ENCODE results near the gene AKR1B15. TPM values are rescaled to one million over a fixed set of nuclear protein-coding genes. Genes with fewer than 3 reads are reported as not detected.
A peak's percentile ranks its signal among the peaks of the same experiment; 100 is the strongest.
"Not testable (repeated sequence)": the region's sequence is repeated elsewhere in the genome, so short reads cannot be mapped to it uniquely, and the experiment has no call there.

Gene AKR1B15
- total RNA-seq, 1 experiment from 2014 or later = not detected

GRCh38 chr7:134539380-134540004, 9.4 kb upstream of the AKR1B15 start:
- DNase-seq = no peak
- no peak overlapping the region for H3K4me3 ChIP-seq (ENCODE audit: insufficient read depth, low read depth, low read length)
- no peaks in the 10 kb centered on the region for H3K27me3 ChIP-seq (ENCODE audit: control insufficient read depth, insufficient read depth, low read length)
- H3K36me3 ChIP-seq (replicated peaks; ENCODE audit: control insufficient read depth, insufficient read depth, low read length) = no peaks in the 10 kb centered on the region

GRCh38 chr7:134541501-134542194, 7.3 kb upstream of the AKR1B15 start:
- not testable (repeated sequence) for H3K36me3 ChIP-seq (replicated peaks; ENCODE audit: control insufficient read depth, insufficient read depth, low read length); H3K27me3 ChIP-seq (ENCODE audit: control insufficient read depth, insufficient read depth, low read length); H3K4me3 ChIP-seq (ENCODE audit: insufficient read depth, low read depth, low read length); DNase-seq

GRCh38 chr7:134542195-134542771, 6.6 kb upstream of the AKR1B15 start:
- DNase-seq = no peak
- H3K27me3 ChIP-seq (ENCODE audit: control insufficient read depth, insufficient read depth, low read length) = no peaks in the 10 kb centered on the region
- H3K36me3 ChIP-seq (replicated peaks; ENCODE audit: control insufficient read depth, insufficient read depth, low read length) = no peaks in the 10 kb centered on the region
- no peak overlapping the region for H3K4me3 ChIP-seq (ENCODE audit: insufficient read depth, low read depth, low read length)

- Histone ChIP-seq H3K27me3 (ENCODE audit: control insufficient read depth, insufficient read depth, low read length) (no peaks in the 10 kb centered on the region), H3K36me3 (replicated peaks; ENCODE audit: control insufficient read depth, insufficient read depth, low read length) (no peaks in the 10 kb centered on the region), H3K4me3 (ENCODE audit: insufficient read depth, low read depth, low read length) (no peak overlapping the region)
- no peak for DNase-seq
Measured at GRCh38 chr7:134545380-134545779, 3.5 kb upstream of the AKR1B15 start.

DNA sequence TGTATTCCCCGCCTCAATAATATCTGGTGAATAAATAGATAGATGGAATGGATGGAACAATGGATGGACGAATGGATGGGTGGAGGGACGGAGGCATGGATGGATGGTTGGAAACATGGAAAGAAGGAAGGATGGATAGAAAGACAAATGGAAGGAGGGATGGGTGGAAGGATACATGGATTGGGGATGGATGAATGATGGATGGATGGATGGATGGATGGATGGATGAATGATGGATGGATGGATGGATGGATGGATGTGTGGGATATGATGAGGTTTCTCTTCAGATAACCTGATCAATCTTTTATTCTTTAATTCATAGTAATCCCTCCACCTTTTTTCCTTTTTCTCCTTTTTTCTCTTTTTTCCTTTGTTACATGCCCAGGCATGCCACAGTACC, 3.0 kb upstream of the AKR1B15 start:
- Histone ChIP-seq H3K27me3 (ENCODE audit: control insufficient read depth, insufficient read depth, low read length) (no peaks in the 10 kb centered on the region), H3K36me3 (replicated peaks; ENCODE audit: control insufficient read depth, insufficient read depth, low read length) (no peaks in the 10 kb centered on the region), H3K4me3 (ENCODE audit: insufficient read depth, low read depth, low read length) (no peak overlapping the region)
- no peak for DNase-seq

GRCh38 chr7:134546955-134547354, 2.0 kb upstream of the AKR1B15 start:
- Histone ChIP-seq H3K27me3 (ENCODE audit: control insufficient read depth, insufficient read depth, low read length) (no peaks in the 10 kb centered on the region), H3K4me3 (ENCODE audit: insufficient read depth, low read depth, low read length) (peak overlapping the region; percentile 41; the same call in 1 of the 2 replicates), H3K36me3 (replicated peaks; ENCODE audit: control insufficient read depth, insufficient read depth, low read length) (no peaks in the 10 kb centered on the region)
- no peak for DNase-seq

DNA sequence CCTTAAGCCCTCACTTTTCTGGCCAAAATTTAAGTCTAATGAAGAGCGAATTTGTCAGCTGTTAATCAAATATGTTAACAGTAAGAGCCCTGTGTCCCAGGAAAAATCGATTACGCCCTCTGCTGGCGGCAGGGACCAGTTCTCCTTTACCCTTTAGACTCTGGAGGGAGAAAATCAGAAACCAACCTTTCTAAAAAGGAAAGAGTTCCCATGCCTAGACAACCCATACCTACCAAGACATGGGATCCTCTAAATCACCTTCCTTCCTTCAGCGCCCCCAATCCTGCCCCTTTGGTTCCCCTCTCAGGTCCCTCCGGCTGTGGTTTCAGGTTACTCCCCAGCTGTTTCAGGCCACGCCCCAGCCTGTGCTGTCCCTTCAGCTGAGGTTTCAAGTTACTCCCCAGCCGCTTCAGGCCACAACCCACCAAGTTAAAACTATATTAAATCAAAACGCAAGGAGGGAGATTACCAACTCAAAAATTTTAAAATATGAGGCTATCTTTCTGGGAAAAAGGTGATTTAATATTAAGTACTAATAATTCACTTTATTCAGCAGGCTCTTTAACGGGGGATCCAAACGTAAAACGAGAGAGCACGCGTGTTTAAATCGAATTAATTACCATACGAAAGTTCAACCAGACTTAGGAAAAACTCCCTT, 1.4 kb upstream of the AKR1B15 start:
- no peaks in the 10 kb centered on the region for H3K27me3 ChIP-seq (ENCODE audit: control insufficient read depth, insufficient read depth, low read length)
- peak overlapping the region; percentile 41 for H3K4me3 ChIP-seq (ENCODE audit: insufficient read depth, low read depth, low read length)
- H3K36me3 ChIP-seq (replicated peaks; ENCODE audit: control insufficient read depth, insufficient read depth, low read length) = no peaks in the 10 kb centered on the region
- peak; percentile 73 for DNase-seq

DNA sequence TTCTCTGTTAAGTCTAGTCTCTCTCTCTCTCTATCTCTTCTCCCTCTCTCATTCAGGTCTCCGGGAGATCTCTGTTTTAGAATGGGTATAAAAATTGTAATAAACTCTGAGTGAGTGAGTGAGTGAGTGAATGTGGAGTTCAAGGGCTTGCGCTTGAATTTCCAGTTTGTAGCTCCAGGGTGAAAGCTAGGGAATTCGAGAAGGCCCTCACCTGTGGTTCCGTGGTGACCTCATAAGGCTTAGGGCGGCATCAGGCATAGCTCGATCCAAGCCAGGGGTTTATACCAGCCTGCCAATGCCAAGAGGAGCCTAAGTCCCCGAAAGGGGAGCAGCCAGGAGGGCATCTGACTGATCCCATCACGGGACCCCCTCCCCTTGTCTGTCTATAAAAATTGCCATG, 456 bp downstream of the AKR1B15 start:
- no peaks in the 10 kb centered on the region for H3K36me3 ChIP-seq (replicated peaks; ENCODE audit: control insufficient read depth, insufficient read depth, low read length)
- no peak for DNase-seq
- H3K4me3 ChIP-seq (ENCODE audit: insufficient read depth, low read depth, low read length) = no peak overlapping the region
- no peaks in the 10 kb centered on the region for H3K27me3 ChIP-seq (ENCODE audit: control insufficient read depth, insufficient read depth, low read length)

DNA sequence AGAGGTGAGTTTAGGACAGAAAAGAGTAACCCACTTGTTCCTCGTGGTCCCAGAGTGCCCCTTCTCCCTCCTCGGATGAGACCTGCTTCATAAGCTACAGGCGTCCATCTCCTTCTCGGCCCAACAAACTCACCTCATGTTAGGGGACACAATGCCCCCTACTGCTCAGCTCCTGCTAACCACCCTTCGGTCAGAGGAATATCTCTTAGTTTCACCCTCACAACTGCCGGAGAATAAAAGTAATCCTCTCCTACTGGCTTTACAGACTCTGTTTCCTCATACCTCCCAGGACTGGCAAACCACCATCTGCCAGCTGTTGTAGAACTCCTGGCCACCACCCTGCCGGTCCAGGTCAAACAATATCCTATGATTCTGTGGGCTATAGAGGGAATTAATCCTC, 3.2 kb downstream of the AKR1B15 start:
- no peak for DNase-seq
- Histone ChIP-seq H3K27me3 (ENCODE audit: control insufficient read depth, insufficient read depth, low read length) (no peaks in the 10 kb centered on the region), H3K36me3 (replicated peaks; ENCODE audit: control insufficient read depth, insufficient read depth, low read length) (no peaks in the 10 kb centered on the region), H3K4me3 (ENCODE audit: insufficient read depth, low read depth, low read length) (no peak overlapping the region)

DNA sequence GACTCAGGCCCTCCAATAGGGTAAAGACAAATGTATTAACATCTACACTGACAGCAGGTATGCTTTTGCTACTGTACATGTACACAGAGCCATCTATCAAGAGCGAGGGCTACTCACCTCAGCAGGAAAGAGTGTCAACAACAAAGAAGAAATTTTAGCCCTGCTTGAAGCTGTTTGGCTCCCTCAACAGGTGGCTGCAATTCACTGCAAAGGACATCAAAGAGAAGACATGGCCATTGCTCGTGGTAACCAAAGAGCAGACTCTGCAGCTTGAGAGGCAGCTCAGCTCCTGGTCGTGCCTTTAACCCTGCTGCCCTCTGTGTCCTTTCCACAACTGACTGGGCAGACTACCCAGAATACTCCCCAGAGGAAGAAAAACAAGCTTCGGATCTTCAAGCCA, 5.1 kb downstream of the AKR1B15 start:
- DNase-seq = no peak
- H3K36me3 ChIP-seq (replicated peaks; ENCODE audit: control insufficient read depth, insufficient read depth, low read length) = no peaks in the 10 kb centered on the region
- no peak overlapping the region for H3K4me3 ChIP-seq (ENCODE audit: insufficient read depth, low read depth, low read length)
- no peaks in the 10 kb centered on the region for H3K27me3 ChIP-seq (ENCODE audit: control insufficient read depth, insufficient read depth, low read length)

GRCh38 chr7:134554417-134554966, 5.6 kb downstream of the AKR1B15 start:
- DNase-seq = no peak
- Histone ChIP-seq H3K4me3 (ENCODE audit: insufficient read depth, low read depth, low read length) (no peak overlapping the region), H3K36me3 (replicated peaks; ENCODE audit: control insufficient read depth, insufficient read depth, low read length) (no peaks in the 10 kb centered on the region), H3K27me3 (ENCODE audit: control insufficient read depth, insufficient read depth, low read length) (no peaks in the 10 kb centered on the region)

DNA sequence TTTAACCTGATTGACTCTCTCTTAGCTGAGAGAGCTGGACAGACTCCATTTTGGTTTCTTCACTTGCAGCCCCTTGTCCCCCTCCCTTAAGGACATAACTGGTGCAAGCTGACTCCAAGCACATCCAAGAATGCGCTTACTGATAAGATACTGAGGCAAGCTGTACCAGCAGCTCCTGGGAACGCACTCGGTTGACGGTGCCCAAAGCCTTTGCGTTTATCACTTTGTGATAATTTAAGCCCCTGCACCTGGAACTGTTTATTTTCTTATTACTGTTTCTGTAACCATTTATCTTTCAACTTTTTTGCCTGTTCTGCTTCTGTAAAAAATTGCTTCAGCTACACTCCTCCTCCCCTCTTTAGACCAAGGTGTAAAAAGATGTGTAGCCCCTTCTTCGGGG, 8.5 kb downstream of the AKR1B15 start:
- H3K27me3 ChIP-seq (ENCODE audit: control insufficient read depth, insufficient read depth, low read length) = no peaks in the 10 kb centered on the region
- no peak overlapping the region for H3K4me3 ChIP-seq (ENCODE audit: insufficient read depth, low read depth, low read length)
- no peaks in the 10 kb centered on the region for H3K36me3 ChIP-seq (replicated peaks; ENCODE audit: control insufficient read depth, insufficient read depth, low read length)
- DNase-seq = no peak

GRCh38 chr7:134558370-134558769, 9.5 kb downstream of the AKR1B15 start:
- Histone ChIP-seq H3K36me3 (replicated peaks; ENCODE audit: control insufficient read depth, insufficient read depth, low read length) (no peaks in the 10 kb centered on the region), H3K4me3 (ENCODE audit: insufficient read depth, low read depth, low read length) (no peak overlapping the region), H3K27me3 (ENCODE audit: control insufficient read depth, insufficient read depth, low read length) (no peaks in the 10 kb centered on the region)
- no peak for DNase-seq

- not testable (repeated sequence) for H3K4me3 ChIP-seq (ENCODE audit: insufficient read depth, low read depth, low read length); DNase-seq; H3K36me3 ChIP-seq (replicated peaks; ENCODE audit: control insufficient read depth, insufficient read depth, low read length); H3K27me3 ChIP-seq (ENCODE audit: control insufficient read depth, insufficient read depth, low read length)
Measured at GRCh38 chr7:134561616-134562015, 12.7 kb downstream of the AKR1B15 start.

- no peak overlapping the region for H3K4me3 ChIP-seq (ENCODE audit: insufficient read depth, low read depth, low read length)
- no peaks in the 10 kb centered on the region for H3K27me3 ChIP-seq (ENCODE audit: control insufficient read depth, insufficient read depth, low read length)
- no peaks in the 10 kb centered on the region for H3K36me3 ChIP-seq (replicated peaks; ENCODE audit: control insufficient read depth, insufficient read depth, low read length)
- no peak for DNase-seq
Measured at GRCh38 chr7:134562136-134562535, 13.2 kb downstream of the AKR1B15 start.

All from H7 (cell line).